BJ (cell line): ENCODE results near the gene TLR8. TPM values are rescaled to one million over a fixed set of nuclear protein-coding genes. Genes with fewer than 3 reads are reported as not detected.

Experiments
- CTCF ChIA-PET: fragments of 350-600 bp; formaldehyde crosslinking; extraction: SDS; loops from one replicate; lab custom pipeline; 2021; ENCODE audit warnings: antibody characterized with exemption, inconsistent platforms; lab: Yijun Ruan, JAX
- POLR2A ChIA-PET: fragments of 300-600 bp; sonication (Branson Sonifier 250); formaldehyde crosslinking; extraction: SDS; loops from one replicate; lab custom pipeline; 2021; ENCODE audit warnings: antibody characterized with exemption; lab: Charles Lee
- DNase-seq: peaks from one replicate; pipeline ENCODE4 v3.0.0-alpha.2; 2011; ENCODE audit warnings: low read depth
- H3K27me3 ChIP-seq: 2 replicates; pipeline ENCODE4 v1.6.0; 2011; ENCODE audit warnings: low read length; ENCODE audit not compliant: control insufficient read depth, insufficient read depth
- H3K36me3 ChIP-seq: 2 replicates; pipeline ENCODE4 v1.5.1; 2011; ENCODE audit warnings: low read length; ENCODE audit not compliant: control insufficient read depth, insufficient read depth
- H3K4me3 ChIP-seq: 2 replicates; pipeline ENCODE4 v1.5.1; 2011; ENCODE audit warnings: low read depth, mild to moderate bottlenecking, control low read depth, low read length
- polyA plus RNA-seq: library from polyadenylated mRNA; depleted of rRNA; stranded (reverse); fragments of >200 nt; gene quantifications from 2 replicates; pipeline ENCODE4 v1.2.3, GENCODE V29; 2011
- TF ChIP-seq, protein P1 (sequence below): IDR thresholded peaks from 2 replicates; pipeline ENCODE4 v1.5.1; 2011; ENCODE audit warnings: low read depth, mild to moderate bottlenecking, control low read depth, inconsistent platforms, low read length, moderate library complexity; ENCODE audit not compliant: insufficient read depth

Gene TLR8
- polyA plus RNA-seq, 1 experiment: not detected

DNA sequence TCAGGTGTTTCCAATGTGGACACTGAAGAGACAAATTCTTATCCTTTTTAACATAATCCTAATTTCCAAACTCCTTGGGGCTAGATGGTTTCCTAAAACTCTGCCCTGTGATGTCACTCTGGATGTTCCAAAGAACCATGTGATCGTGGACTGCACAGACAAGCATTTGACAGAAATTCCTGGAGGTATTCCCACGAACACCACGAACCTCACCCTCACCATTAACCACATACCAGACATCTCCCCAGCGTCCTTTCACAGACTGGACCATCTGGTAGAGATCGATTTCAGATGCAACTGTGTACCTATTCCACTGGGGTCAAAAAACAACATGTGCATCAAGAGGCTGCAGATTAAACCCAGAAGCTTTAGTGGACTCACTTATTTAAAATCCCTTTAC lies 20.9 kb upstream of the TLR8 start:
- H3K4me3 ChIP-seq: no peak overlapping the region
- TF ChIP-seq, protein P1, sequence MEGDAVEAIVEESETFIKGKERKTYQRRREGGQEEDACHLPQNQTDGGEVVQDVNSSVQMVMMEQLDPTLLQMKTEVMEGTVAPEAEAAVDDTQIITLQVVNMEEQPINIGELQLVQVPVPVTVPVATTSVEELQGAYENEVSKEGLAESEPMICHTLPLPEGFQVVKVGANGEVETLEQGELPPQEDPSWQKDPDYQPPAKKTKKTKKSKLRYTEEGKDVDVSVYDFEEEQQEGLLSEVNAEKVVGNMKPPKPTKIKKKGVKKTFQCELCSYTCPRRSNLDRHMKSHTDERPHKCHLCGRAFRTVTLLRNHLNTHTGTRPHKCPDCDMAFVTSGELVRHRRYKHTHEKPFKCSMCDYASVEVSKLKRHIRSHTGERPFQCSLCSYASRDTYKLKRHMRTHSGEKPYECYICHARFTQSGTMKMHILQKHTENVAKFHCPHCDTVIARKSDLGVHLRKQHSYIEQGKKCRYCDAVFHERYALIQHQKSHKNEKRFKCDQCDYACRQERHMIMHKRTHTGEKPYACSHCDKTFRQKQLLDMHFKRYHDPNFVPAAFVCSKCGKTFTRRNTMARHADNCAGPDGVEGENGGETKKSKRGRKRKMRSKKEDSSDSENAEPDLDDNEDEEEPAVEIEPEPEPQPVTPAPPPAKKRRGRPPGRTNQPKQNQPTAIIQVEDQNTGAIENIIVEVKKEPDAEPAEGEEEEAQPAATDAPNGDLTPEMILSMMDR: no peak
- no peak for DNase-seq
- no peaks in the 10 kb centered on the region for H3K27me3 ChIP-seq
- no peaks in the 10 kb centered on the region for H3K36me3 ChIP-seq
- CTCF ChIA-PET: no interaction called here
- POLR2A ChIA-PET: no interaction called here

DNA sequence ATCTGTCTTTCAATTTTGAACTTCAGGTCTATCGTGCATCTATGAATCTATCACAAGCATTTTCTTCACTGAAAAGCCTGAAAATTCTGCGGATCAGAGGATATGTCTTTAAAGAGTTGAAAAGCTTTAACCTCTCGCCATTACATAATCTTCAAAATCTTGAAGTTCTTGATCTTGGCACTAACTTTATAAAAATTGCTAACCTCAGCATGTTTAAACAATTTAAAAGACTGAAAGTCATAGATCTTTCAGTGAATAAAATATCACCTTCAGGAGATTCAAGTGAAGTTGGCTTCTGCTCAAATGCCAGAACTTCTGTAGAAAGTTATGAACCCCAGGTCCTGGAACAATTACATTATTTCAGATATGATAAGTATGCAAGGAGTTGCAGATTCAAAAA lies 19.9 kb upstream of the TLR8 start:
- CTCF ChIA-PET: no interaction called here
- POLR2A ChIA-PET: no interaction called here
- DNase-seq: no peak
- H3K27me3 ChIP-seq: no peaks in the 10 kb centered on the region
- TF ChIP-seq, protein P1: no peak
- no peaks in the 10 kb centered on the region for H3K36me3 ChIP-seq
- no peak overlapping the region for H3K4me3 ChIP-seq

GRCh38 chrX:12887141-12887540 lies 19.3 kb upstream of the TLR8 start:
- CTCF ChIA-PET: no interaction called here
- no peaks in the 10 kb centered on the region for H3K27me3 ChIP-seq
- no peak for DNase-seq
- no peak overlapping the region for H3K4me3 ChIP-seq
- POLR2A ChIA-PET: interaction anchor here (0.6 kb wide), 1 partner anchor 73 kb away, joined by 3 read pairs; no protein-coding TSS in a partner anchor
- TF ChIP-seq, protein P1: no peak
- H3K36me3 ChIP-seq: no peaks in the 10 kb centered on the region

DNA sequence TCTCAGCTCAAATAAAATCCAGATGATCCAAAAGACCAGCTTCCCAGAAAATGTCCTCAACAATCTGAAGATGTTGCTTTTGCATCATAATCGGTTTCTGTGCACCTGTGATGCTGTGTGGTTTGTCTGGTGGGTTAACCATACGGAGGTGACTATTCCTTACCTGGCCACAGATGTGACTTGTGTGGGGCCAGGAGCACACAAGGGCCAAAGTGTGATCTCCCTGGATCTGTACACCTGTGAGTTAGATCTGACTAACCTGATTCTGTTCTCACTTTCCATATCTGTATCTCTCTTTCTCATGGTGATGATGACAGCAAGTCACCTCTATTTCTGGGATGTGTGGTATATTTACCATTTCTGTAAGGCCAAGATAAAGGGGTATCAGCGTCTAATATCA lies 18.7 kb upstream of the TLR8 start:
- ChIA-PET CTCF (interaction anchor here (0.6 kb wide), 1 partner anchor 835 kb away, joined by 3 read pairs; no protein-coding TSS in a partner anchor), POLR2A (interaction anchor here (0.6 kb wide), 1 partner anchor 74 kb away, joined by 3 read pairs; no protein-coding TSS in a partner anchor)
- Histone ChIP-seq H3K27me3 (no peaks in the 10 kb centered on the region), H3K4me3 (no peak overlapping the region), H3K36me3 (no peaks in the 10 kb centered on the region)
- TF ChIP-seq, protein P1: no peak
- no peak for DNase-seq

DNA sequence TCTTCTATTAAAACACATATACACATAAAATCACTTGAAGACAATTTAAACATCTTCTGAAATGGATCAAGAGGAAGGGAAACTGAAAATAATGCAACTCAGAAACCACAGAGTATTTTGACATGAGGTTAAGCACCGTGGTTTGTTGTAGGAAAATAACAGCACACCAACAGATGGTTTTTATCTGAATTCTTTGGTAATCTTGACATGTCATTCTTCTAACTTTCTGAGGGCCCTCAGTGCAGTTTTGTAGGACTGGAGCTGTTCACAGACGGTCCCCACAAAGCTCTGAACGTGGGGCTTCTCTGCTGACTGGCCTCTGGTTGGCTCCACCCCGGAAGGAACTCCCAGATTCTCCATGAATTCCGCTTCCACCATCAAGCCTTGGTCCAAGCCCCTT lies 16.0 kb upstream of the TLR8 start:
- Histone ChIP-seq H3K36me3 (no peaks in the 10 kb centered on the region), H3K27me3 (no peaks in the 10 kb centered on the region), H3K4me3 (no peak overlapping the region)
- POLR2A ChIA-PET: no interaction called here
- TF ChIP-seq, protein P1: no peak
- CTCF ChIA-PET: interaction anchor here (1.4 kb wide), 1 partner anchor 76 kb away, joined by 5 read pairs; no protein-coding TSS in a partner anchor
- no peak for DNase-seq
